Stimulated activated CD4-positive, alpha-beta T cell treated with anti-CD3 and anti-CD28 coated beads, TNF-alpha, amount 100 ng/mL, for 4 hours (primary cell): ENCODE results near the gene SLC26A1.
"Not testable (repeated sequence)": the region's sequence is repeated elsewhere in the genome, so short reads cannot be mapped to it uniquely, and the experiment has no call there.

Source experiments
- DNase-seq, 3 experiments: peaks; one replicate each; pipeline ENCODE4 v3.0.0-alpha.2; 2020; ENCODE audit warnings: low read depth in 3 of 3

Gene SLC26A1

DNA sequence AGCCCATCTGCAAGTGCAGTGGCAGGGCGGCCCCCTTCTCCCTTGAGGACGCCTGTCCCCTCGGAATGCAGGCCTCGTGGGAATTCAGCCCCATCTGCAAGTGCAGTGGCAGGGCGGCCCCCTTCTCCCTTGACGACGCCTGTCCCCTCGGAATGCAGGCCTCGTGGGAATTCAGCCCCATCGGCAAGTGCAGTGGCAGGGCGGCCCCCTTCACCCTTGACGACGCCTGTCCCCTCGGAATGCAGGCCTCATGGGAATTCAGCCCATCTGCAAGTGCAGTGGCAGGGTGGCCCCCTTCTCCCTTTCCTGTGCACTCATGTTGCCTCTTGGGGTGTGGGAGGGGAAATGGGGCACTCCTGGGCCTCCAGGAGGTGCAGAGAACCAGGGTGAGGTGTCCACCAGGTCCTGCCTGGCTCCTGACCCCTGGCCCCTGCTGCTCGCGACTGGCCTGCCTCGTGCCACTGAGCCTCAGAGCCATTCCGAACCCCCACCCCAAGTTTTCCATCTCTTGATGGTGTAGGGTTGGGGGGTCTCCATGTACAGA is 6.8 kb upstream of the SLC26A1 start:
- no peak for DNase-seq

DNA sequence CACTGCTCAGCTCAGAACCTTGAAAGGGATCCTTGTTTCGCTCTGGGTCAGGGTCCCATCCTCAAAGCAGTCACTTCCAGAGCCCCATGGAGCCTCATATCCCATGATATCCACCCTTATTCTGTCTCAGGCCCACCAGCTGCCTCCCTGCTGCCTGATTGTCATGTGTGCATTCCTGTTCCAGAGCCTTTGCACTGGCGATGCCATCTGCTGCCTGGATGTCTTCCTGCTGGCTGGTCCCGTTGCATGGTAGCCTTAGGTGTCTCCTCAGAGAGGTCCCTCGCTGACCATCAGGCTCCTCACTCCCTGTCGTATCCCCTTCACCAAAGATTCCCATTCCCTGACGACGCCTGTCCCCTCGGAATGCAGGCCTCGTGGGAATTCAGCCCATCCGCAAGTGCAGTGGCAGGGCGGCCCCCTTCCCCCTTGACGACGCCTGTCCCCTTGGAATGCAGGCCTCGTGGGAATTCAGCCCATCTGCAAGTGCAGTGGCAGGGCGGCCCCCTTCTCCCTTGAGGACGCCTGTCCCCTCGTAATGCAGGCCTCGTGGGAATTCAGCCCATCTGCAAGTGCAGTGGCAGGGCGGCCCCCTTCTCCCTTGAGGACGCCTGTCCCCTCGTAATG is 6.1 kb upstream of the SLC26A1 start:
- DNase-seq, result not testable (repeated sequence)

DNA sequence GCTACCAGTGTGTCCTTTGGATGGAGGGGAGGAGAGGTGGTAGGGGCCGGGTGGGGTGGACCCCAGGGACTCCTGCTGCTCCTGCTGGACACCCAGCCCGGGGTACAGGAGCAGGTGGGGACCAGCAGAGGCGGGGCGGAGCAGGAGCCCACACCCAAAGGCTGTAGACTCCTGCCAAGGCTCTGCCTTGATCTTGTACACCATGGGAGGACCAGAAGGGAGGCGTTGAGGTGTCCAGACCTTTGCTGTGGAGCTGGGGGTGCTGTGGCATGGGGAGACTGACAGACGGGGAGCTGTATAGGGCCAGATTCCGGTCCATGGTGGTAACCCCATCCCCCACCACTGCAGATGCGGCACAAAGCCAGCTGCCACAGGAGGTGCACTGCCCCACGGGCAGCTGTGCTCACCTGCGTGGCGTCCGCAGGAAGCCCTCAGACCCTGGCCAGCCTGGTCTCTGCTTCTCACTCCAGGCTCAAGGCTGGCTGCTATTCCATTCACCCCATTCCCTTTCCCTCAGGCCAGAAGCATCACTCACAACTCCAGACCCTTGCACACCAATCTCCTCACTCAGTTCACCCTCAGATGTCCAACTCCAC is 5.0 kb upstream of the SLC26A1 start:
- no peak for DNase-seq

DNA sequence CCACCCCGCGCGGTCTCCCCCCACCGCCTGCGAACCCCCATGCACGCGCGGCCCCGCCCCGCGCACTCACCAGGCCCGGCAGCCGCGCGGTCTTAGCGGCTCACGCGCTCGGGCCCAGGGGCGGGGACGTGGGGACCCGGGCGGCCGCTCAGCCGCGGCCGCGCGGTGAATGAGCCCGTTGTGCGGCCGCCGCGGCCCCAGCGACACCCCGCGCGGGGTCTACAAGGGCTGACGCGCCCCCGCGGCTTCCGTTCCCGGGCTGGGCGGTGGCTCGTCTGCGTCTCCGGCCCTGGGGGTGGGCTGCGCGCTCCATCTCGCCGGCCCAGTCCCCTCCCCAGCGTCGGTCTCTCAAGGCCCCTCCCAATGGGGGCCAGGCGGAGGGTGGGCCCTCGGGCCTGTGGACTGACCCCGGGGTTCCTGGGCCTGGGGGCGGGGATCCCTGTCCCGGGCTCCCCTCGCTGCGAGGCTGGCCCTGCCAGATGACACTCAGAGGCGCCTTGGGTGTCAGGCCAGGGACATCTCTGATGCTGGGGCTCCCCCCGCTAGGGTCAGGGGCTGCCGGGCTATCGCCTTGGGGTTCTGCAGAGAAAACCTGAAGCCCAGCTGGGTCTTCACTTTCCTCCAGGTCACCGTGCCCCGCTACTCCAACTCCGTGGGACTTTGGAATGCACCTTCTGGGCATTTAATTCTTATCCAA is 4.3 kb upstream of the SLC26A1 start:
- no peak for DNase-seq

DNA sequence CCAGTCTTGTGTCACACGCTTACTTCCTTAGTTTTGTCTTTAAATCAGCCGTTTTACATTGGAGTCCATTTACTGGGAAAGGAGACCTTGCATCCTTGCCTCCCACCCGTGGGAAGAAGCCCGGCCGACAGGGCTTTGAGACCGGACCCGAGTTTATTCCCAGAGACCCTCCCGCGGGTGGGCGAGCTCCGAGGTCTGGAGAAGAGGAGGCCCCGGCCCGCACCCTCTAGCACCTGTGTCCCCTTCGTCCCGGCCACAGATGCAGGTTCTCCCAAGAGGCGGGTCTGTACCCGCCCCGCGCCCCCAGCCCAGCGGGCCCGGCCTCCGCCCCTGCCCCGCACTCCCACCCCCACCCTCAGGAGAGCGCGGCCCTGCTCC is 3.8 kb upstream of the SLC26A1 start:
- DNase-seq, result no peak

DNA sequence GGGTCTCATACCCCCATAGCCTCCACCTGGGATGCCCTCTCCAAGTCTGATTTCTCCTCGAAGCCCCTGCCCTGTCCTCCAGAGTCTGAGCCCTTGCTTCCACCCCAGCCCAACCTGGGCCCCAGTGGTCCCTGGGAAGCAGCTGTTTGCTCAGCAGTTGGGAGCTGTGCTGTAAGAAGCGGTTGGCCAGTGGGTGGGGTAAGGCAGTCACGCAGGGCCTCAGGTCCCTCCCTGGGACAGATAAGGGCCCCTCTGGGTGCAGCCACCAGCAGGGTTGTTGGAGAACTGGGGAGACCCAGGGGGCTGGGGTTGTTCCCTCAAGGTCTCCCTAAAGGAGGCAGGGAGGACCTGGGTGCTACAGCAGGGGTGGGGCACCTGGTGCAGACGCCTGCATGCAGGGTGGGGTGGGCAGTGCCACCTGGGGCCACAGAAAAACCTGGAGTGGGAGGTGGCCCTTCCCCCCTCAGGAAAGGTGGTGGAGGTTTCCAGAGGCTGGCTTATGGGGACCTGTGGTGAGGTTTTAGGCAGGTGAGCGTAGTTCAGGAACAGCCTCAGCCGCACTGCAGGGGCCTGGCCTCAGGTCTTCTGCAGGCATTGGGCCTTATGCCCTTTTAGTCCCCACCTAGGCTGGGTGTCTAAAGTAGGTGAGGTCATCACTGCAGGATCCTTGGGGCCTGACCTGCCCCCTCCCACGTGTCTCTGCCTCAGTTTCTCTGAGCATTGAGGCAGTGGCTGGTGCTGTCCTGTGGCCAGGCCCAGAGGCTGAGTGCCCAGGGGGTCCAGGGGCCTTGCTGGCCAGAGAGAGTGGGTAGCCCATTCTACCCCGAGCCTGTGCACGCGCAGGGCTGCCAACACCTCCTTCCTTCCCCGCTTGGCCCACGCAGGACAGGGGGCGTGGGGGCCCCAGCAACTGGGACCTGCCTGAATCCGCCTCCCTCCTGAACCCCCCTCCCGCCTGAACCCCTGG is 3.1 kb upstream of the SLC26A1 start:
- no peak for DNase-seq

DNA sequence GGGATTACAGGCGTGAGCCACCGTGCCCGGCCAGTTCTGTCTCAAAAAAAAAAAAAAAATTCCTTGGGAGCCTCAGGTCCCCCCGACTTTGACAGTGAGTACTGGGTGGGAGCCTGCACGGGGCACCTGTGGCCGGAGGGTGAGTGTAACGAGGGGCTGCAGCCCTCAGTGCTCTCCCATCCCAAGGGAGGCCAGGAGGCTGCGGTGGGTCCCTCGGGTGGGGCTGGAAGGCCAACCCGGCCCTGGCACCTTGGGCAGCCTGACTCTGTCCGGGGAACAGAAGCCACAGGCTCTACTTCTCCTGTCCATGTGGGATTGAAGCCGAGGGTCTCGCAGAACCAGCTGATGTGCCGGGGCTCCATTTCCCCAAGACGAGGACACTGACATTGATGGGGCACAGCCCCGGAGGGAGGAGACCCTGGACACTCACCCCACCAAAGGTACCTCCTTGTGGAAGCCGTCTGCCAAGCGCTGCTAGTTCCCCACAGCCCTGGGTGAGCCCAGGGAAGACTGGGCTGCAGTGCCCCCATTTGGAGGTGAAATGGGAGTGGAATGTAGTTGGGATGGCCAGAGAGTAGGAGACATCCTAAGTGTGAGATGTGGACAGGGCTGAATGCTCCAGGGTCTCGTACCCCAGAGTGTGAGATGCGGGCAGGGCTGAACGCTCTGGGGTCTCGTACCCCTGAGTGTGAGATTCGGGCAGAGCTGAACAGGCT is 2.3 kb upstream of the SLC26A1 start:
- DNase-seq, result no peak

DNA sequence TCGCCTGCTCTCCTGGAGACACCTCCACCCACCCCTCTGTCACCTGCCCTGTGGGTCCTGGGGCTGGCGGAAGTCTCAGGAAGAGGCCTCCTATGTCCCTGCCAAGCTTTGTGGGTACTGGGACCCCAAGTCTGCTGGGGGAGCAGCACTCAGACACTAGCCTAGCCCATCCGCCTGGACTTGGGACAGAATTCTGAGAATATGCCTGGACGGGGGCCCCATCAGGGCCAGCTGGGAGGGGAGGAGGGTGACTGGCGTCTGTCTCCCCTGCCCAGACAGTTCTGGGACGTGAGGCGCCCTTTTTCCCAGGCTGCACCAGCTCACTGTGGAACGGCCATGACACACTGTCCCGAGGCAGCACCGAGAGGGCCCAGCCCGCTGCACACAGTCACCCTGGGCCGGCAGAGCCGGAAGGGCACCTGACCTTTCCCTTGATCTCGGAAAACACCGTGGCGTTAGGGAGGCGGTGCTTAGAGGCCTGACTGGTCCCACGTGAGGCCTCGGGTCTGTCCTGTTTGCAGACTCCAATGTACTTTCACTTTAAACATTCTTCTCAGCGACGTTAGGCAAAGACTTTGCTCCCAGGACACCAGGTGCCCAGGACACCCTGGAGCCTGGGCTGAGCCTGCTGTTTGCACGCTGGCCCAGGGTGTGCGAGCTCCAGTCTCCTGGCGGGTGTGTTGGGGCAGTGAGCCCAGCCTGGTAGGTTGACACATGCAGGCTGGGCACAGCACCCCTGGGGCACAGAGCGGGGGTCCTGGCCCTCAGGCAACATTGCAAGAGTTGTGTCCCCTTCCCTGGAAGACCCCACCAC is 700 bp downstream of the SLC26A1 start:
- DNase-seq, result no peak

DNA sequence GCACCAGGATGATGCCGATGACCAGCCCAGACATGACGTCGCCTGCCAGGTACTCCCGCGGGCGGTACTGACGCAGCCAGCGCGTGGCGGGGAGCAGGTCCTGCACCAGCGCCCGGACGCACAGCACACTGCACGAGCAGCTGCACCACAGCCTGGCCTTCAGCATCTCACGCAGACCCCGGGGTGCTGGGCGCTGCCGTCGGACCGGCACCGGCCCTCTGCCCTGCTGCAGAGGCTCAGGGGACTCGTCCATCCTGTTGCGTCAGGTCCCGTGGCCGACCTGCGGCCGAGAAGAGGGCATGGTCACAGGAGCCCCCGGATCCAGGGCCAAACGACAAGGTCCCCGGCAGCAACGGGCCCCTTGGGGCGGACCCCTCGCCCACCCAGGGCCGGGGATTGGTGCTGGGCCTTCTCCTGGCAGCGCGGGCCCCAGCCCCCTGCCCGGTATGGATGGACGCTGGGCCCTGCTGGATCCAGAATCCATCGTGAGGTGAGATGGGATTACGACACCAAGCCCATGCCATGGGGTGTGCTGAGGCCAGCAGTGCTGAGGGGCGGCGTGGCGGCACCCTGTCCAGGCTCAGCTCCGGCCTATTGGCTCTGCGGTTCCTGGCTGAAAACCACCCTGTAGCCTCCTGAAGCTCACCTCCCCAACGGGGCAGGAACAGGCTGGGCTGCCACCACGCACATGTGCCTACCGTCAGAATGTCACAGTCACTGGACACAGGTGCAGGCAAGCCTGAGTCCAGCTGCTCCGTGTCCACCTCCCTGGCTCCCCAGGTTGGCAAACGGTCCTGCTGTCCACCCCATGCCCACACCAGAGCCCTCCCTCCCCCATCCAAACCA is 1.5 kb downstream of the SLC26A1 start:
- no peak for DNase-seq

DNA sequence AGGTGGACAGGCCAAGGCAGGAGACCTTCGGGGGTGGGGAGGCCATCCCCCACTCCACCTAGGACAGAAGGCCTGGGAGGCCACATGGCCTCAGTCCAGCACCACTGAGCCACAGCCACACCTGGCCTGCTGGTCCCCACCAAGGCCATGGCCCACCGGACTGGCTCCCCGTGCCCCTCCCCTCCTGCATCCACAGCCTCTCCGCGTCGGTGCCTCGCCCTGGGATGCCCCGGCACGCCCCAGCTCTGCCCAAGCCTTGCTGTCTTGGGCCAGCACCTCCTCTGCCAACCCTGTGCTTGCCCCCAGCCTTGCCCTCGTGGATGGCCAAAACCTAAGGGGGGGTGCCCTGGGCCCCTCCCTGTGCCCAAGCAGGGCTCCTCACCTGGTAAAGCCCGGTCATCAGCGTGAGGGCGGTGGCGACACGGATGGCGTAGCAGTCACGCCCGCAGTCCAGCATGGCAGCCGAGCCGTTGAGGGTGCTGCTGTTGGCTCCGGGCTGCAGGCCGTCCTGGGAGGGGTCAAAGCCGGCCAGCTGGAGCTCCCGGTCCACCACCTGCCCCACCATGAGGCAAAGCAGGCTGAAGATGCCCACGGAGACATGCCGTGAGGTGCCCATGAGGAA is 2.3 kb downstream of the SLC26A1 start:
- no peak for DNase-seq

DNA sequence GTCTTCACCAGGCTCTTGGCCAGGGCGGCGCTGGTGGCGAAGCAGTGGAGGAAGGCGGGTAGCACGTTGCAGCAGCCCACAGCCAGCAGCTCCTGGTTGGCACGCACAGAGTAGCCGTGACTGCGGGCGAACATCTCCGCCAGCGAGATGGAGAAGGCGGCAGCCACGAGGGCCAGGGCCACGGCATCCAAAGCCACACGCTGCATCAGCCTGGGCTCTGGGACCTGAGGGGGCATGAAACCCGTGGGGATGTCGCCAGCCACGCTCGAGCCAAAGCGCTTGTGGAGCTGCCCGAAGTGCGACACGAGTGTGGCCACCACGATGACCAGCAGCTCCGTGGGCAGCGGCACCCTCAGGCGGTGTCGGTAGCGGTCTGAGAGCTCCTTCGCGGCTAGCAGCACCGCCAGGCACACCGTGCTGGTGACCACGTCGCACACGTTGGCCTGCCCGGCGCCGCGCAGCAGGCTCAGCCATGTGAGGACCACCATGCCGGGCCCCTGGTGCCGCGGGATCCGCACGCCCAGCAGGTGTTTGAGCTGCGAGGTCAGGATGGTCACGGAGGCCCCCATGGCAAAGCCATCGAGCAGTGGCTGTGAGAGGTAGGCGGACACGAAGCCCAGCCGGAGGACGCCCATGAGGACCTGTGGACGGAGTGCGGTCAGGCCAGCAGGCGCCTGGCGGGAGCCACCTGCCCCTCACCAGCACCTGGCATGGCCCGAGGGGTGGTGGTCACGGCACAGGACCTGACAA is 3.3 kb downstream of the SLC26A1 start:
- DNase-seq, result no peak

DNA sequence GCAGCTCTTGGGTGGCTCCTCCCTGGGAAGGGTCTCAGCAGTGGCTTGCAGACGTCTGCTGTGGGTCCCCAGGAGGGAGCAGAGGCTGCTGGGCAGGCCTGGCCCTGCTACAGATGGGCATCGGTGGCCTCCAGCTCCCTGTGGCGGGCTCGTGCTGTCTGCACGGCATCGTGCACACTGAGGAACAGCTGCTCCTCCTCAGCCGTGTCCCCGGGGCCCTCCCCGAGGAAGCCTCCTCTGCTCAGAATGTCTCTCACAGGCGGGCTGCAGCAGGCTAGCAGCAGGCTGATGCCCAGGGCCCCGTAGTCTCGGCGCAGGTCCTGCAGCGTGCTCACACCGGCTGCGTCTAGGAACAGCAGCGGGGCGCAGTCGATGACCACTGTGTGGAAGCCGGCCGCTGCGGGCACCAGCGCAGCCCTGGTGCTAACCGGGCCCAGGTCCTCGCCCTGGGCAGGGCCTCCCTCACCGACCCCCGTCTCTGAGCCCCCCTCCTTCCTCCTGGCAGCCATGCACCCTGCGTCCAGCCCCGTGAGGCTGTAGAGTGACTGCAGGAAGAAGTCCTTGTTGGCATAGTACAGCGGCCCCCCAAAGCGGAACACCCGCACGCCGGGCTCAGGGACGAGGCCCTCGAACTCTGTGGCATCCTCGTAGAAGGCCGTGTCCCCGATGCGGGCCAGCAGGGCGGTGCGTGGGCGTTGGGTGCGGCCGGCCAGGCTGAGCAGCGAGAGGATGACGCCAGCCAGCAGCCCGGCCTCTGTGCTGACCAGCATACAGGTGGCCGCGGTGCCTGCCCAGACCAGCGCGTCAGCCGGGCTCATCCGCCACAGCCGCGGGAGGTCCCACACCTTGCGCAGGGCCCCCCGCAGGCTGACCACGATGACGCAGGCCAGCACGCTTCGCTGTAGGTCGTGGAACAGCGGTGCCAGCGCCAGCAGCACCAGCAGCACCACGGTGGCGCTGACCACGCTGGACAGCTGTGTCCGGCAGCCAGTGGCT is 4.2 kb downstream of the SLC26A1 start:
- DNase-seq, result no peak

DNA sequence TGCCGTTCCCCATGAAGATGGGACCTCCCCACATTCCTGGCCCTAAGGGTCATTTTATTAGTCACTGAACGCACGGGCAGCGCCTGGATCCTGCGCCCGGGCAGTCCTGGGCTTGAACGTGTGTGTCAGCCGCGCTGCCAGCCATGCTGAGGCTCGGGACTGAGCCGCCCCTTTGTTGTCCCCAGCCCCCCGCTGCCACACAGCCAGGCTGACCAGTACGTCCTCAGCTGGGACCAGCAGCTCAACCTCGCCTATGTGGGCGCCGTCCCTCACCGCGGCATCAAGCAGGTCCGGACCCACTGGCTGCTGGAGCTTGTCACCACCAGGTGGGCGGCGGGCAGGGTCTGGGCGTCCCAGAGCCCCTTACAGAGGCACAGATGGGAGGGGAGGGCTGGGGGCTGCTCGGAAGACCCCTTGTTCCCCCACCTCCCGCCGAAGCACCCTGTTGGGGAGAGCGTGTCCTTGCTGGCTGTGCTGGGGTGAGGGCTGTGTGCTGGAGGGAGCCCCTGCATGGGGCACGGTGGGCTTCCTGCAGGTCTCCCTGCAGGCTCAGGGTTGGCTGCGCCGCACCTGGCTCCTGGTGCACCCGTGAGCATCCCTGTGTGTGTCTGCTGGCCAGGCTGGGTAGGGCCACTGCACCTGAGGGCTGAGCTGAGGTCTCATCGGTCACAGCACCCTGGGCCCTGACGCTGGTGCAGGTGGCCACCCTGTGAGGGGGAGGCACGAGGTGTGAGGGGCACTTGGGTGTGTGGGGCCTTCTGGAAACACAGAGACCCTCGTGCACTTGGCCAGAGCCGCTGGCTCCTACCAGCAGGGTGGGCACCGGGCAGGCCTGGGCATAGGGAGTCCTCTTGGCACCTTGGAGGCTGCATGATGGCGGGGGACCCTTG is 5.3 kb downstream of the SLC26A1 start:
- no peak for DNase-seq

DNA sequence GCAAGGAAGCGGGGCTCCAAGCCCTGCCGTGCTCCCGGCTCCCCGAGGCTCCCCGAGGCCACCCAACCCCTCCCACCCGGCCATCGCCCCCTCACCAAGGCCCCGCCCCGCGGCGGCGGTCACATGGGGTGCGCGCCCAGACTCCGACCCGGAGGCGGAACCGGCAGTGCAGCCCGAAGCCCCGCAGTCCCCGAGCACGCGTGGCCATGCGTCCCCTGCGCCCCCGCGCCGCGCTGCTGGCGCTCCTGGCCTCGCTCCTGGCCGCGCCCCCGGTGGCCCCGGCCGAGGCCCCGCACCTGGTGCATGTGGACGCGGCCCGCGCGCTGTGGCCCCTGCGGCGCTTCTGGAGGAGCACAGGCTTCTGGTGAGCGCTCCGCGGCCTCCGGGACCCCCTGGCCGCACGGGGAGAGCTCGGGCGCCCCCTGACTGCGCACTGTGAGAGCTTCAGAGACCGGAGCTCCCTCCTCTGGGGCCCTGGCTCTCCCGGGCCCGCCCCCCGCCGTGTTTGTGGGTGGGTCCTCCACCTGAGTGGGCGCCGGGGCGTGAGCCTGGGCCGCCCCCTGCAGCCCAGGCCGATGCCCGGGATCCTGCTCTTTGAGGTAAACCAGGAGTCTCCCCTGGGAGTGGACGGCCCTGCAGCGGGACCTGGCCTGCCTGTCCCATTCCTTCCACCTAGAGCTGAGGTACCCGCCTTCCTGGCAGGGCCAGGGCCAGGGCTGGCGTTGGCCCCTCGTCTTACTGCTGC is 6.2 kb downstream of the SLC26A1 start, which contains the start of gene IDUA:
IDUA (plus strand) TSS at position 166 of the 745 bp plus-strand sequence; CDS start at position 207, 41 bp downstream.
- peak; percentile 78 to 85 (median 83) for DNase-seq

DNA sequence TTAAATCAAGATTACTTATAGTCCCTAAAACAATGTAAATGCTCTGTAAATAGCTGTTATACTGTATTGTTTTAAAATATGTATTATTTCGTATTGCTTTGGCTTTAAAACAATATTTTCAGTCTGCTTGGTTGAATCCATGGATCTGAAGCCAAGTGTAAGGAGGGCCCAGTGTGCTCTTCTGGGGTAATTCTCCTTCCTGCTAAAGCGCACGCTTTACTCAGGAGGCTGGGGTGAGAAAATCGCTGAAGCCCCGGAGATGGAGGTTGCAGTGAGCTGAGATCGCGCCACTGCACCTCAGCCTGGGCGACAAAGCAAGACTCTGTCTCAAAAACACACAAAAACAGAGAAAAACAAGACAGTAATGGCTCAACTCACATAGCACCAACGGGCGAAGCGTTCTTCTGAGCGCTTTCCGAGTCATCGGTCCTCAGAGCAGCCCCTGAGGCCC is 6.8 kb downstream of the SLC26A1 start:
- DNase-seq, result no peak
